GM12875 (cell line): ENCODE data around the gene ZMIZ1.

Source experiments
- H3K4me3 ChIP-seq: one replicate; pipeline ENCODE4 v1.5.1; 2011; ENCODE audit warnings: low read depth, low read length, control low read depth
- CTCF ChIP-seq: IDR thresholded peaks from 2 replicates; pipeline ENCODE4 v1.5.1; 2011; ENCODE audit warnings: low read depth, mild to moderate bottlenecking, control low read depth, inconsistent platforms, low read length, moderate library complexity, borderline replicate concordance; ENCODE audit not compliant: insufficient read depth

Gene ZMIZ1

GRCh38 chr10:79082035-79082373 lies 13.2 kb downstream of the ZMIZ1 start:
- no peak for TF ChIP-seq CTCF
- H3K4me3 ChIP-seq: no peak overlapping the region

GRCh38 chr10:79082631-79083596 lies 14.1 kb downstream of the ZMIZ1 start:
- no peak overlapping the region for H3K4me3 ChIP-seq
- no peak for TF ChIP-seq CTCF

DNA sequence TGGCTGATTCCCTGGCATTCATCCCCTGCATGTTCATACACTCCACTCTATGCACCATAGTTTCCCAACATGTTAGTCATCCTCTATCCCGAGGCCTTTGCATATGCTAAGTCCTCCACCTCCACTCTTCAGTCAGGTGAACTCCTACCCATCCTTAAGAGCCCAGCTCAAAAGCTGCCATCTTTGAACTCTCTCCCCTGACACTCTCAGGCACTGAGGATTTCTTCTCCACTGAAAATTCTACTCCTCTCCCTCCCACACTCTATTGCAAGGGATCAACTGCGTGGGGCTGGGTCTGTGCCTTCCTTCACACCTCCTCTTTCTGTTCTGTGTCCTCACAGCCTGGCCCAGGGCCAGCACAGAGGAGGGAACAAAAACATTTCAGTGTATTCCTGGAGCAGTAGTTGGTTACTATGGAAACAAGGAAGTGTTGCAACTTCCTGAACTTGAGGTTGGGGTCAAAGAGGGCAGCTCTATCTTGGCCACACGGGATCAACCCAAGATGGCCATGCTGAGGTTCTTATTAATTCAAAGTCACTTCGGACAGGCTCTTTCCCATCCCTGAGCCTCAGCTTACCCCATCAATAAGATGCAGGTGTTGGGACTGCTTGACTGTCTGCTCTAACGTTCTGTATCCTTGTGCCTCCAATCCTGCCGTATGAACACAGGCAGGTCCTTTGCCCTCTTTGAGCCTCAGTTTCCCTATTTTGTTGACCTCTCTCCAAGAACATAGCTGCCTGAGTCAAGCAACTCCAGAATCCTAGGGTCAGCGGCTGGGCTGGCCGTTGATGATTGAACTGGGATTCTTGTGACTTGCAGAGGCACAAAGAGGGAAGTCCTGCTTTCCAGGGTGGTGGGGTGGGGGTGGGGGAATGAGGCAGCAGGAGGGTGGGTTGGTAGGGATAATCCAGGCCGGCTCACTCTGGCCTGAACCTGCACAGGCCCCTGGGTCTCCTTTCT lies 15.5 kb downstream of the ZMIZ1 start:
- TF ChIP-seq CTCF: no peak
- no peak overlapping the region for H3K4me3 ChIP-seq

- H3K4me3 ChIP-seq: no peak overlapping the region
- TF ChIP-seq CTCF: no peak
Observed at GRCh38 chr10:79084972-79085597, 16.3 kb downstream of the ZMIZ1 start.

- no peak for TF ChIP-seq CTCF
- no peak overlapping the region for H3K4me3 ChIP-seq
Observed at GRCh38 chr10:79086822-79087221, 18.1 kb downstream of the ZMIZ1 start.

GRCh38 chr10:79087721-79088120 lies 19.0 kb downstream of the ZMIZ1 start:
- no peak overlapping the region for H3K4me3 ChIP-seq
- TF ChIP-seq CTCF: no peak
